ENCODE measurements around the gene KCNJ16. TPM values are rescaled to one million over a fixed set of nuclear protein-coding genes. Genes with fewer than 3 reads are reported as not detected.

KCNJ16 gene
- 0.11 TPM for polyA plus RNA-seq (2013, experiment 1 of 2)
- 0.10 TPM for polyA plus RNA-seq (2013, experiment 2 of 2)

DNA sequence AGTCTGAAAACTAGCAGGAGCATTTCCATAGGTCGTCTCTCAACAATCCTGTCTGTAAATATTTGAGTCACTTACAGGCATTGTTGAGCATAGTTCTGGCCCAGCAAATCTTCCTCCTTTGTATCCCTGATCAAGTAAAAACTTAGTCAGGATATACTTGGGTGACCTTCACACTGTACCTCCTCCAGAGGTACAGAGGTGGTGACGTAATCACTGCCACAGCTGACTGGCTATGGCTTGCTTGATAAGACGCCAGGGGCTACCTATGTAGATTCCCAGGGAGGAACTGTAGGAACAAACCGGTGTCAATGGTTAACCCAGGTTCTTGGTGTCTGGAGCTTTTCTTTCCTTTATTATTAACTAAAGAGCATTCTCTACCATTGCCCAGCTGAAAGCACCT lies at the start of gene KCNJ16:
Gene KCNJ16, plus strand, starts transcription at position 270 of the 400 bp plus-strand sequence. CDS start 56,863 bp downstream, outside the sequence.
- Histone ChIP-seq H3K9me3 (ENCODE audit: control insufficient read depth, low read length) (no peaks in the 10 kb centered on the region), H3K4me3 (ENCODE audit: extremely low read depth, insufficient read depth, low read length, poor library complexity, severe bottlenecking) (no peak within 1 kb of the TSS), H3K27ac (ENCODE audit: low read depth, low read length, severe bottlenecking) (no peak within 1 kb of the TSS), H3K4me1 (ENCODE audit: control insufficient read depth, insufficient read depth, low read length, poor library complexity, severe bottlenecking) (peaks cover 2% of the 10 kb centered on the region), H3K36me3 (ENCODE audit: control insufficient read depth, insufficient read depth, low read length) (no peaks in the 10 kb centered on the region)
- 90 to 92% methylated on average over 2 of the region's 4 CpGs for WGBS, 2 experiments (ENCODE audit: insufficient coverage in 2 of 2)

DNA sequence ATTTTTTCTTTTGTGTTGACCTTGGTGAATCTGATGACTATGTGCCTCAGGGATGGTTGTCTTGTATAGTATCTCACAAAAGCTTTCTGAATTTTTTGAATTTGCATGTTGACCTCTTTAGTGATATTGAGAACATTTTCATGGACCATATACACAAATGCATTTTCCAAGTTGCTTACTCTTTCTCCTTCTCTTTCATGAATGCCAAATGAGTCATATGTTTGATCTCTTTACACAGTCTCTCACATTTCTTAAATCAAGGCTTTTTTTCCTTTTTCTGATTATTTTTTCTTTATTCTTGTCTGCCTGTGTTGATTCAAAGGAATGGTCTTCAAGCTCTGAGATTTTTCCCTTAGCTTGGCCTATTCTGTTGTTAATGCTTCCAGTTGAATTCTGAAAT lies 46.6 kb upstream of the KCNJ16 start:
- no peak overlapping the region for H3K4me3 ChIP-seq (ENCODE audit: extremely low read depth, insufficient read depth, low read length, poor library complexity, severe bottlenecking)
- no peak overlapping the region for H3K27ac ChIP-seq (ENCODE audit: low read depth, low read length, severe bottlenecking)
- no peaks in the 10 kb centered on the region for H3K4me1 ChIP-seq (ENCODE audit: control insufficient read depth, insufficient read depth, low read length, poor library complexity, severe bottlenecking)
- no peaks in the 10 kb centered on the region for H3K36me3 ChIP-seq (ENCODE audit: control insufficient read depth, insufficient read depth, low read length)
- H3K9me3 ChIP-seq (ENCODE audit: control insufficient read depth, low read length): peaks cover 6% of the 10 kb centered on the region

- Histone ChIP-seq H3K9me3 (ENCODE audit: control insufficient read depth, low read length) (peaks cover 6% of the 10 kb centered on the region), H3K4me1 (ENCODE audit: control insufficient read depth, insufficient read depth, low read length, poor library complexity, severe bottlenecking) (no peaks in the 10 kb centered on the region), H3K4me3 (ENCODE audit: extremely low read depth, insufficient read depth, low read length, poor library complexity, severe bottlenecking) (no peak overlapping the region), H3K36me3 (ENCODE audit: control insufficient read depth, insufficient read depth, low read length) (no peaks in the 10 kb centered on the region), H3K27ac (ENCODE audit: low read depth, low read length, severe bottlenecking) (no peak overlapping the region)
- whole genome bisulfite sequencing, 2 experiments (ENCODE audit: insufficient coverage in 2 of 2): 85 to 100% methylated on average over 2 of the region's 2 CpGs
Observed at GRCh38 chr17:70028978-70029767, 45.9 kb upstream of the KCNJ16 start.

DNA sequence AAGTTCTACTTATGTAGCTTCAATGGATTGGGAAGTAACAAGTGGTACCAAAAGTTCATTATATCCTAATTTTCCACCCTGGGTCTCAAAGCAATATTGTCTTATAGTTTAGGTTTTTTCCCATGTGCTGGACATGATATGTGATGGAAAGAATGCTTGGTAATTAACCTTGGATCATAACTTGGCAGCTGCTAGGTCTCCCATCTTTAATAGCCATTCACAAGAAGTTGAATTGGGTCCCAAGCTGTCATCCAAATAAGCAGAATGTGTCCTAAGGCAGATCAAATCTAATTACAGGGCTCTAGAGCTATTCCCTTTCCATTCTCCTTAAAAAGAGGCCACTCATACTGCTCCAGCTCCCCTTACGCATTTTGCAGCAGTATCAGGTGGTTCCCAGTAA lies 44.7 kb upstream of the KCNJ16 start:
- H3K4me1 ChIP-seq (ENCODE audit: control insufficient read depth, insufficient read depth, low read length, poor library complexity, severe bottlenecking): no peaks in the 10 kb centered on the region
- H3K4me3 ChIP-seq (ENCODE audit: extremely low read depth, insufficient read depth, low read length, poor library complexity, severe bottlenecking): no peak overlapping the region
- 80 to 100% methylated on average over 1 of the region's 1 CpG for WGBS, 2 experiments (ENCODE audit: insufficient coverage in 2 of 2)
- H3K27ac ChIP-seq (ENCODE audit: low read depth, low read length, severe bottlenecking): no peak overlapping the region
- peaks cover 6% of the 10 kb centered on the region for H3K9me3 ChIP-seq (ENCODE audit: control insufficient read depth, low read length)
- no peaks in the 10 kb centered on the region for H3K36me3 ChIP-seq (ENCODE audit: control insufficient read depth, insufficient read depth, low read length)

DNA sequence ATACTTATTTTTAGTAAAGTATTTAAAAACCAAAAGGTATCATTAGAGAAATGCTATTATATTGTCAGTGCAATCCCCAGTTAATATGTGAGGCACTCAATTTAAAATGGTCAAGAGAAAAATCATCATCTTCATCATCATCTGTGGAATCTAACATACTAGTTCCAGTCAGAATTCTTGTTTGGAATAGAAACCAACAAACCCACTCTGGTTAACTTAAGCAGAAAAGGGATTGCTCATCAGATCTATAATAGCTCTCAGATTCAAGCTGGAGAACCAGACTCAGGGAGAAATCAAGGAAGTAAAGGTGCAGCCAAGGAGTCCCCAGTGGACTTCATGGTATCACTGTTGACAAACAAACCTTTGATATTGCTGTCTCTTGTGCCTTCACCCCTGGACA lies 43.7 kb upstream of the KCNJ16 start:
- Histone ChIP-seq H3K36me3 (ENCODE audit: control insufficient read depth, insufficient read depth, low read length) (no peaks in the 10 kb centered on the region), H3K27ac (ENCODE audit: low read depth, low read length, severe bottlenecking) (no peak overlapping the region), H3K4me1 (ENCODE audit: control insufficient read depth, insufficient read depth, low read length, poor library complexity, severe bottlenecking) (no peaks in the 10 kb centered on the region), H3K9me3 (ENCODE audit: control insufficient read depth, low read length) (peaks cover 6% of the 10 kb centered on the region), H3K4me3 (ENCODE audit: extremely low read depth, insufficient read depth, low read length, poor library complexity, severe bottlenecking) (no peak overlapping the region)

DNA sequence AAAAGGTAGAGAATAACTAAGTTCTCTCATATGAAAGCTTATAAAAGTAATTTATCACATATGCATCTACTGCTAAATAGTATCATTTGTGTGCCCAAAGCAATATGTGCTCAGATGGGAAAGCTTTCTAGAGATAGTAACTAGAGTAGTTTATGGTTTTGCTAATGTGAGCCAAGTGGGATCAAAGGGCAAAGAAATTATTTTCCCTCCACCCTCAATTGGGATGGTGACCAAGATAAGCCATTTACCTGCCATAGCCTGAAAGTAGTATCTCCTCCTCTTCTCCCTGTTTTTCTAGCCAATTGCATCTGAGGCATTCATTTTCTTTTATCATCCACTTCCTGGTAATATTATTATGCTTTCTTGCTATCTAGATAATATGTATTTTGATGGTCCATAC lies 41.9 kb upstream of the KCNJ16 start:
- no peak overlapping the region for H3K4me3 ChIP-seq (ENCODE audit: extremely low read depth, insufficient read depth, low read length, poor library complexity, severe bottlenecking)
- no peaks in the 10 kb centered on the region for H3K4me1 ChIP-seq (ENCODE audit: control insufficient read depth, insufficient read depth, low read length, poor library complexity, severe bottlenecking)
- H3K9me3 ChIP-seq (ENCODE audit: control insufficient read depth, low read length): peaks cover 6% of the 10 kb centered on the region
- no peak overlapping the region for H3K27ac ChIP-seq (ENCODE audit: low read depth, low read length, severe bottlenecking)
- no peaks in the 10 kb centered on the region for H3K36me3 ChIP-seq (ENCODE audit: control insufficient read depth, insufficient read depth, low read length)

DNA sequence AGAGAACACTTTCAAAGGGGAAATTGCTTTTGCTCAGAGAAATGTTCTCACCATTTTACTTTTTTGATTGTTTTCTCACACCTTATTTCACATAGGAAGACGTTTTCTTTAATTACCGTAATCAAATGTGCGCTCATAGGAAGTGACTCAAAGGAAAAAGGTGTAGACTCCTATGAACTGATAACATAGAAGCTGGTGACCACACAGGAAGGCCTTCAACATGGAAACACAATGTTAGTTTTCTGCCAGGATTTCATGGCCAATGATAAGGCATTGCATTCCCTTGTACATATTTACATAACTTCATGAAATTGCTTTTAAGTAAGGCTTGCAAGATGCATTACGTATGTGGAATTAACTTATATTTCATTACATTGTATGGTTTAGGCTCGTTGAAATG lies 40.9 kb upstream of the KCNJ16 start:
- no peak overlapping the region for H3K4me3 ChIP-seq (ENCODE audit: extremely low read depth, insufficient read depth, low read length, poor library complexity, severe bottlenecking)
- 81 to 82% methylated on average over 2 to 3 of the region's 5 CpGs for WGBS, 2 experiments (ENCODE audit: insufficient coverage in 2 of 2)
- no peaks in the 10 kb centered on the region for H3K36me3 ChIP-seq (ENCODE audit: control insufficient read depth, insufficient read depth, low read length)
- no peak overlapping the region for H3K27ac ChIP-seq (ENCODE audit: low read depth, low read length, severe bottlenecking)
- H3K4me1 ChIP-seq (ENCODE audit: control insufficient read depth, insufficient read depth, low read length, poor library complexity, severe bottlenecking): no peaks in the 10 kb centered on the region
- peaks cover 6% of the 10 kb centered on the region for H3K9me3 ChIP-seq (ENCODE audit: control insufficient read depth, low read length)

- no peaks in the 10 kb centered on the region for H3K4me1 ChIP-seq (ENCODE audit: control insufficient read depth, insufficient read depth, low read length, poor library complexity, severe bottlenecking)
- H3K4me3 ChIP-seq (ENCODE audit: extremely low read depth, insufficient read depth, low read length, poor library complexity, severe bottlenecking): no peak overlapping the region
- 100% methylated on average over 1 of the region's 2 CpGs; no CpG with 5 or more reads in 1 of the 2 experiments for WGBS, 2 experiments (ENCODE audit: insufficient coverage in 2 of 2)
- H3K36me3 ChIP-seq (ENCODE audit: control insufficient read depth, insufficient read depth, low read length): no peaks in the 10 kb centered on the region
- no peak overlapping the region for H3K27ac ChIP-seq (ENCODE audit: low read depth, low read length, severe bottlenecking)
- peaks cover 3% of the 10 kb centered on the region for H3K9me3 ChIP-seq (ENCODE audit: control insufficient read depth, low read length)
Observed at GRCh38 chr17:70037498-70037897, 37.5 kb upstream of the KCNJ16 start.

DNA sequence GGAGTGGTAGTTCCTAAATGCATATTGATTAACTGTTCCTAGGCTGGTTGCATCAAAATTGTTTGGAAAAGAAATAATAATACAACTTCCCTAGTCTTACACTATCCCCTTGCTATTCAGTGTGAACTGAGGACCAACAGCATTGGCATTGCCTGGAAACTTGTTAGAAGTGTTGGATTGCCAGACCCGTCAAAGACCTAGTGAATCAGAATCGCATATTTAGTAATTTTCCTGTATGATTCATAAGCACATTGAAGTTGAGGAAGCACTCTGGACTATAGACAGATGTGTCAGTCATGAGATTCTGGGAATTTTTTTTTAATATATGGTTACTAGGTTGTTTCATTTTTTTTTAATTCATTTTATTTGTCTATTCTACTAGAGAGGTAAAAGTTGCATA lies 34.7 kb upstream of the KCNJ16 start:
- H3K4me3 ChIP-seq (ENCODE audit: extremely low read depth, insufficient read depth, low read length, poor library complexity, severe bottlenecking): no peak overlapping the region
- 89 to 100% methylated on average over 2 of the region's 2 CpGs for WGBS, 2 experiments (ENCODE audit: insufficient coverage in 2 of 2)
- no peaks in the 10 kb centered on the region for H3K9me3 ChIP-seq (ENCODE audit: control insufficient read depth, low read length)
- H3K36me3 ChIP-seq (ENCODE audit: control insufficient read depth, insufficient read depth, low read length): no peaks in the 10 kb centered on the region
- H3K4me1 ChIP-seq (ENCODE audit: control insufficient read depth, insufficient read depth, low read length, poor library complexity, severe bottlenecking): no peaks in the 10 kb centered on the region
- H3K27ac ChIP-seq (ENCODE audit: low read depth, low read length, severe bottlenecking): no peak overlapping the region

DNA sequence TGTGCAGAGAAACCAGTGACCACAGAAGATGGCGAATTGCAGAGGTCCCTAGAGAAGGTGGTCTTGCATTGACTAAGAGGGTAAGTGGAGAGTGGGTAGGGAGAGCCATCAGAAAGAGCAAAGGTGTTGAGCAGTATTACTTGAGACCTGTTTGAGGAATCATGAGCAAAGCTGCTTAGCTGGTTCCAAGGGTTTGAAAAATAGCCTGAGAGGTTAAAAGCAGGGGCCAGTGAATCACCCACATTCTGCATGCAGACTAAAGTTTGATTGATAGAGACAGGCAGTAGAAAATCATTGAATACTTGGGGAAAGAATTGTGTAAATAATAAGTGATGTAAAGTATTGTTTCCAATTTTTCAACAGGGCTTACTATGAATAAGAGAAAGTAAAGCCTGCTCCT lies 34.0 kb upstream of the KCNJ16 start:
- Histone ChIP-seq H3K4me3 (ENCODE audit: extremely low read depth, insufficient read depth, low read length, poor library complexity, severe bottlenecking) (no peak overlapping the region), H3K36me3 (ENCODE audit: control insufficient read depth, insufficient read depth, low read length) (no peaks in the 10 kb centered on the region), H3K4me1 (ENCODE audit: control insufficient read depth, insufficient read depth, low read length, poor library complexity, severe bottlenecking) (no peaks in the 10 kb centered on the region), H3K9me3 (ENCODE audit: control insufficient read depth, low read length) (no peaks in the 10 kb centered on the region), H3K27ac (ENCODE audit: low read depth, low read length, severe bottlenecking) (no peak overlapping the region)
- WGBS, 2 experiments (ENCODE audit: insufficient coverage in 2 of 2): 86 to 88% methylated on average over 1 of the region's 1 CpG

GRCh38 chr17:70041540-70041939 lies 33.5 kb upstream of the KCNJ16 start:
- Histone ChIP-seq H3K36me3 (ENCODE audit: control insufficient read depth, insufficient read depth, low read length) (no peaks in the 10 kb centered on the region), H3K9me3 (ENCODE audit: control insufficient read depth, low read length) (no peaks in the 10 kb centered on the region), H3K4me1 (ENCODE audit: control insufficient read depth, insufficient read depth, low read length, poor library complexity, severe bottlenecking) (no peaks in the 10 kb centered on the region), H3K27ac (ENCODE audit: low read depth, low read length, severe bottlenecking) (no peak overlapping the region), H3K4me3 (ENCODE audit: extremely low read depth, insufficient read depth, low read length, poor library complexity, severe bottlenecking) (no peak overlapping the region)
- WGBS, 2 experiments (ENCODE audit: insufficient coverage in 2 of 2): 97 to 100% methylated on average over 3 to 6 of the region's 6 CpGs

Data from mesodermal cell (in vitro differentiated cells).